Measurements from ENCODE around the gene ZNF319.
A peak's percentile ranks its signal among the peaks of the same experiment; 100 is the strongest.
"Not testable (repeated sequence)": the region's sequence is repeated elsewhere in the genome, so short reads cannot be mapped to it uniquely, and the experiment has no call there.

ZNF319 gene

GRCh38 chr16:58020628-58021521 lies 20.4 kb upstream of the ZNF319 start:
- DNase-seq = peak; percentile 58

GRCh38 chr16:58019866-58020538 lies 19.5 kb upstream of the ZNF319 start:
- no peak for DNase-seq

- no peak for DNase-seq
Measured at GRCh38 chr16:58018803-58019202, 18.3 kb upstream of the ZNF319 start.

- DNase-seq = no peak
Measured at GRCh38 chr16:58016840-58017446, 16.5 kb upstream of the ZNF319 start.

- DNase-seq = no peak
Measured at GRCh38 chr16:58013201-58013956, 12.9 kb upstream of the ZNF319 start.

- DNase-seq = no peak
Measured at GRCh38 chr16:58012481-58012880, 12.0 kb upstream of the ZNF319 start.

- DNase-seq = no peak
Measured at GRCh38 chr16:58011652-58012051, 11.2 kb upstream of the ZNF319 start.

GRCh38 chr16:58010886-58011285 lies 10.4 kb upstream of the ZNF319 start:
- no peak for DNase-seq

GRCh38 chr16:58009856-58010416 lies 9.5 kb upstream of the ZNF319 start:
- DNase-seq = no peak

- not testable (repeated sequence) for DNase-seq
Measured at GRCh38 chr16:58004736-58005135, 4.3 kb upstream of the ZNF319 start.

- no peak for DNase-seq
Measured at GRCh38 chr16:58002936-58003335, 2.5 kb upstream of the ZNF319 start.

GRCh38 chr16:58002416-58002800 lies 1.9 kb upstream of the ZNF319 start:
- DNase-seq = no peak

- DNase-seq = no peak
Measured at GRCh38 chr16:58001781-58002415, 1.4 kb upstream of the ZNF319 start.

- peak; percentile 68 for DNase-seq
Measured at GRCh38 chr16:58000706-58001676, 519 bp upstream of the ZNF319 start, which contains the start of gene USB1. Gene USB1, plus strand, starts transcription at chr16:58001407. Its CDS starts 77 bp downstream, at chr16:58001484.

- no peak for DNase-seq
Measured at GRCh38 chr16:57999366-57999970, 1.0 kb downstream of the ZNF319 start.

- DNase-seq = no peak
Measured at GRCh38 chr16:57998992-57999365, 1.5 kb downstream of the ZNF319 start.

GRCh38 chr16:57998486-57998885 lies 2.0 kb downstream of the ZNF319 start:
- no peak for DNase-seq

- no peak for DNase-seq
Measured at GRCh38 chr16:57997528-57998265, 2.8 kb downstream of the ZNF319 start.

- no peak for DNase-seq
Measured at GRCh38 chr16:57997176-57997527, 3.3 kb downstream of the ZNF319 start.
